ENCODE data around the gene SALL1. TPM values are rescaled to one million over a fixed set of nuclear protein-coding genes. Genes with fewer than 3 reads are reported as not detected.

Gene SALL1
- total RNA-seq, 2 donors from 2014 or later: 0.29 to 4.6 TPM

- ATAC-seq (no peak), DNase-seq (no peak)
- intact Hi-C loops (cut with DNase I): no loop called here
These were observed 8.8 kb upstream of the SALL1 start for GRCh38 chr16:51159865-51160264.

GRCh38 chr16:51159296-51159695 is 8.2 kb upstream of the SALL1 start:
- no peak for ATAC-seq
- no peak for DNase-seq
- intact Hi-C loops (cut with DNase I): no loop called here

- no peak for DNase-seq
- intact Hi-C loops (cut with DNase I): no loop called here
- ATAC-seq: no peak
These were observed 6.6 kb upstream of the SALL1 start for GRCh38 chr16:51157698-51158097.

- intact Hi-C loops (cut with DNase I): no loop called here
- no peak for ATAC-seq
These were observed 5.7 kb upstream of the SALL1 start for GRCh38 chr16:51156807-51157200.

GRCh38 chr16:51155820-51156806 is 5.0 kb upstream of the SALL1 start:
- no peak for ATAC-seq
- DNase-seq: no peak
- intact Hi-C loops (cut with DNase I): no loop called here

More at GRCh38 chr16:51156807-51157200, 5.7 kb upstream of the SALL1 start:
- DNase-seq: no peak

- no peak for ATAC-seq
- intact Hi-C loops (cut with DNase I): no loop called here
- no peak for DNase-seq
These were observed 4.1 kb upstream of the SALL1 start for GRCh38 chr16:51155199-51155607.

GRCh38 chr16:51154271-51155171 is 3.5 kb upstream of the SALL1 start:
- ATAC-seq (no peak), DNase-seq (peak; percentile 50)
- intact Hi-C loops (cut with DNase I): no loop called here

- intact Hi-C loops (cut with DNase I): no loop called here
- DNase-seq (no peak), ATAC-seq (no peak)
These were observed 2.5 kb upstream of the SALL1 start for GRCh38 chr16:51153577-51154031.

GRCh38 chr16:51152691-51153576 is 1.9 kb upstream of the SALL1 start:
- intact Hi-C loops (cut with DNase I): no loop called here
- ATAC-seq (no peak), DNase-seq (no peak)

- peak; percentile 84 for DNase-seq
- intact Hi-C loops (cut with DNase I): no loop called here
- ATAC-seq: peak; percentile 80 to 88
These were observed 1.0 kb upstream of the SALL1 start for GRCh38 chr16:51151961-51152663.

GRCh38 chr16:51151435-51151960 is 428 bp upstream of the SALL1 start:
- intact Hi-C loops (cut with DNase I): no loop called here
- DNase-seq (peak; percentile 74), ATAC-seq (peak; percentile 50 to 58)

GRCh38 chr16:51150165-51150887 is 744 bp downstream of the SALL1 start:
- ATAC-seq (no peak), DNase-seq (no peak)
- intact Hi-C loops (cut with DNase I): no loop called here

- DNase-seq (no peak), ATAC-seq (no peak)
- intact Hi-C loops (cut with DNase I): loop anchor here in 1 of 2 donors (5.0 kb wide), 1 partner anchor 613 kb away; no protein-coding TSS in a partner anchor
These were observed 1.3 kb downstream of the SALL1 start for GRCh38 chr16:51149721-51150164.

- ATAC-seq (no peak), DNase-seq (no peak)
- intact Hi-C loops (cut with DNase I): loop anchor here in 1 of 2 donors (5.0 kb wide), 1 partner anchor 613 kb away; no protein-coding TSS in a partner anchor
These were observed 1.8 kb downstream of the SALL1 start for GRCh38 chr16:51149251-51149661.

- DNase-seq: no peak
- ATAC-seq: no peak
- intact Hi-C loops (cut with DNase I): loop anchor here in 1 of 2 donors (5.0 kb wide), 1 partner anchor 614 kb away; no protein-coding TSS in a partner anchor
These were observed 2.3 kb downstream of the SALL1 start for GRCh38 chr16:51148678-51149228.
